H1 (cell line): ENCODE results near the gene SECTM1. TPM values are rescaled to one million over a fixed set of nuclear protein-coding genes. Genes with fewer than 3 reads are reported as not detected.

ENCODE experiments used
- CTCF ChIP-seq, 3 experiments: IDR thresholded peaks; 1 replicate in 2 of 3; 2 replicates in 1 of 3; pipeline versions ENCODE4 v1.5.1 to v1.6.1; 2011; ENCODE audit warnings: low read length in 3 of 3, mild to moderate bottlenecking in 3 of 3, inconsistent platforms in 2 of 3, low read depth in 1 of 3, moderate library complexity in 1 of 3; ENCODE audit not compliant: insufficient read depth in 1 of 3; ENCODE audit errors: control extremely low read depth in 1 of 3
- FOSL1 ChIP-seq: IDR thresholded peaks from 2 replicates; pipeline ENCODE4 v1.6.1; 2011; ENCODE audit warnings: mild to moderate bottlenecking, low read depth, low read length, moderate library complexity; ENCODE audit not compliant: insufficient read depth
- HDAC2 ChIP-seq, 2 experiments: fragments of 300-600 bp in 1 of 2; sonication (generic) in 1 of 2; IDR thresholded peaks; 2 replicates each; pipeline ENCODE4 v1.6.1; 2011 to 2012; ENCODE audit warnings: low read depth in 2 of 2, low read length in 2 of 2, mild to moderate bottlenecking in 2 of 2, moderate library complexity in 2 of 2, borderline replicate concordance in 1 of 2, inconsistent platforms in 1 of 2
- MAX ChIP-seq: IDR thresholded peaks from 2 replicates; pipeline ENCODE4 v1.6.1; 2012; ENCODE audit warnings: inconsistent platforms
- PHF8 ChIP-seq: fragments of 200-600 bp; sonication (generic); conservative IDR thresholded peaks from 2 replicates; pipeline ENCODE4 v1.7.1; 2012; ENCODE audit warnings: low read depth, mild to moderate bottlenecking, inconsistent platforms, low read length, moderate library complexity
- SRF ChIP-seq: IDR thresholded peaks from 2 replicates; pipeline ENCODE4 v1.6.1; 2011; ENCODE audit warnings: mild to moderate bottlenecking, low read depth, low read length, moderate library complexity
- polyA plus RNA-seq, 7 experiments: library from polyadenylated mRNA; depleted of rRNA in 3 of 7; stranded (reverse) in 5 of 7; unstranded in 2 of 7; fragments of >200 nt in 5 of 7; fragments of 200-250 nt in 2 of 7; gene quantifications; 1 replicate in 5 of 7; 2 replicates in 1 of 7; 4 replicates in 1 of 7; pipeline versions ENCODE4 v1.2.1 to v1.2.3, GENCODE V29; 2011 to 2013; ENCODE audit warnings: missing spikeins in 2 of 7, mixed read lengths in 2 of 7
- total RNA-seq: library from RNA; stranded (reverse); fragmentation: NEBNext Ultra II Directional; extraction: Animal tissue kit (Norgen Biotek cat#: 25700); gene quantifications from 2 replicates; pipeline ENCODE4 v1.2.1, GENCODE V29; 2021
- TF ChIP-seq, protein P1 (sequence below): IDR thresholded peaks from 2 replicates; pipeline ENCODE4 v1.6.1; 2012; ENCODE audit warnings: low read length, inconsistent platforms

Gene SECTM1
- total and polyA plus RNA-seq, 2 of the 8 experiments (the other 6 are each of a cell fraction or from before 2014, with no cell fraction given) = 0.20 to 0.65 TPM

- no peak for TF ChIP-seq SRF
- TF ChIP-seq MAX = no peak
- no peak for TF ChIP-seq HDAC2 (IDR thresholded peaks at IDR 0.05; ENCODE audit: borderline replicate concordance in 1 of 2, low read depth in 2 of 2, low read length in 2 of 2)
- no peak for TF ChIP-seq PHF8
- TF ChIP-seq CTCF (IDR thresholded peaks at IDR 0.05; ENCODE audit: control extremely low read depth in 1 of 3, insufficient read depth in 1 of 3, low read depth in 1 of 3, low read length in 3 of 3) = no peak
- TF ChIP-seq FOSL1 = no peak
- TF ChIP-seq, protein P1, sequence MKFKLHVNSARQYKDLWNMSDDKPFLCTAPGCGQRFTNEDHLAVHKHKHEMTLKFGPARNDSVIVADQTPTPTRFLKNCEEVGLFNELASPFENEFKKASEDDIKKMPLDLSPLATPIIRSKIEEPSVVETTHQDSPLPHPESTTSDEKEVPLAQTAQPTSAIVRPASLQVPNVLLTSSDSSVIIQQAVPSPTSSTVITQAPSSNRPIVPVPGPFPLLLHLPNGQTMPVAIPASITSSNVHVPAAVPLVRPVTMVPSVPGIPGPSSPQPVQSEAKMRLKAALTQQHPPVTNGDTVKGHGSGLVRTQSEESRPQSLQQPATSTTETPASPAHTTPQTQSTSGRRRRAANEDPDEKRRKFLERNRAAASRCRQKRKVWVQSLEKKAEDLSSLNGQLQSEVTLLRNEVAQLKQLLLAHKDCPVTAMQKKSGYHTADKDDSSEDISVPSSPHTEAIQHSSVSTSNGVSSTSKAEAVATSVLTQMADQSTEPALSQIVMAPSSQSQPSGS = no peak
These were observed 47.5 kb upstream of the SECTM1 start (continued) for GRCh38 chr17:82380860-82381702.
